Skin of body (tissue), 2 donors: ENCODE measurements around the gene LRRN4CL. TPM values are rescaled to one million over a fixed set of nuclear protein-coding genes. Genes with fewer than 3 reads are reported as not detected.
"Not testable (repeated sequence)": the region's sequence is repeated elsewhere in the genome, so short reads cannot be mapped to it uniquely, and the experiment has no call there.

Experiments
- DNase-seq: peaks from one replicate; lab custom pipeline; 2025; lab: John Stamatoyannopoulos, UW
- total RNA-seq: library from RNA; depleted of rRNA; stranded (reverse); fragments of >200 nt; gene quantifications from one replicate; pipeline ENCODE4 v1.2.3, GENCODE V29; 2014

The LRRN4CL gene
- total RNA-seq, 1 donor from 2014 or later = 12.7 TPM

- no peak for DNase-seq
Observed at GRCh38 chr11:62676698-62677097, 12.6 kb downstream of the LRRN4CL start.

DNA sequence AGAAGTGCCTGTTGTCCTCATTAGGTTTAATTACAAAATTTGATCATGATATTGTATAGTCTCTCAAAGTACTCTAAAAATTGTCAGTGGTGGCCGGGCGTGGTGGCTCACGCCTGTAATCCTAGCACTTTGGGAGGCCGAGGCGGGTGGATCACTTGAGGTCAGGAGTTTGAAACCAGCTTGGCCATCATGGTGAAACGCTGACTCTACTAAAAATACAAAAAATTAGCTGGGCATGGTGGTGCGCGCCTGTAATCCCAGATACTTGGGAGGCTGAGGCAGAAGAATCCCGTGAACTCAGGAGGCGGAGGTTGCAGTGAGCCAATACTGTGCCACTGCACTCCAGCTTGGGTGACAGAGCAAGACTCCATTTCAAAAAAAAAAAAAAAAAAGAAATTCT, 13.9 kb downstream of the LRRN4CL start:
- DNase-seq = not testable (repeated sequence)

- DNase-seq = no peak
Observed at GRCh38 chr11:62673196-62673525, 16.2 kb downstream of the LRRN4CL start.

DNA sequence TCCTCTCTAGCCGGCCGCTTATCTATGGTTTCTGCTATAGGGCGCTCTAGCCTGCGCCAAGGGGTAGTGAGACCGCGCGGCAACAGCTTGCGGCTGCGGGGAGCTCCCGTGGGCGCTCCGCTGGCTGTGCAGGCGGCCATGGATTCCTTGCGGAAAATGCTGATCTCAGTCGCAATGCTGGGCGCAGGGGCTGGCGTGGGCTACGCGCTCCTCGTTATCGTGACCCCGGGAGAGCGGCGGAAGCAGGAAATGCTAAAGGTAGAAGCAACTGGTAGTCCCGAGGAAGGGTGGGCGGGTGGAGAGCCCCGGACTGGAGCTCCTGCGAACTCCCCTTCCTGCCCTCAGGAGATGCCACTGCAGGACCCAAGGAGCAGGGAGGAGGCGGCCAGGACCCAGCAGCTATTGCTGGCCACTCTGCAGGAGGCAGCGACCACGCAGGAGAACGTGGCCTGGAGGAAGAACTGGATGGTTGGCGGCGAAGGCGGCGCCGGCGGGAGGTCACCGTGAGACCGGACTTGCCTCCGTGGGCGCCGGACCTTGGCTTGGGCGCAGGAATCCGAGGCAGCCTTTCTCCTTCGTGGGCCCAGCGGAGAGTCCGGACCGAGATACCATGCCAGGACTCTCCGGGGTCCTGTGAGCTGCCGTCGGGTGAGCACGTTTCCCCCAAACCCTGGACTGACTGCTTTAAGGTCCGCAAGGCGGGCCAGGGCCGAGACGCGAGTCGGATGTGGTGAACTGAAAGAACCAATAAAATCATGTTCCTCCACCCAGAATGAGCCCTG, 17.5 kb downstream of the LRRN4CL start, which contains the start of the genes LBHD1 and UQCC3:
LBHD1 (minus strand) TSS at position 660 of the 782 bp plus-strand sequence. CDS start 2,236 bp downstream, outside the sequence.
UQCC3 (plus strand) TSS at position 66 of the 782 bp plus-strand sequence; CDS start at position 139, 73 bp downstream.
- peak; percentile 58 for DNase-seq

DNA sequence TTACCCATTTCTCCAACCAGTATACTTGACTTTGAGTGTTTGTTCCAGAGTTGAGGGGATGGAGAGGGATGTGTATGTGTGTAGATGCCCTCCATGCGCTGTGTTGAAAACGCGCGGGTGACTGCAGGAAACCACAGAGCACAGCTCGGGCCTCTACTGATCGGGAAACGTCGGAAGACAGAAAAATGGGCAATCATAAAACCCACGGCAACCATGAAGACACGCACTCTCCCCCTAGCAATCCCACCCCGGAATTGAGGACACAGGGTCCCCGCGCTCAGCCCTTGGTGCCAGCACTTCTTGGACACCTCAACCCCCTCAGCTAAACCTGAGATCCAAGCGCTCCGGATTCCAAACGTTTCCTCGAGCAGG, 18.1 kb downstream of the LRRN4CL start:
- no peak for DNase-seq

- DNase-seq = no peak
Observed at GRCh38 chr11:62669420-62670161, 19.7 kb downstream of the LRRN4CL start.

- no peak for DNase-seq
Observed at GRCh38 chr11:62667460-62667859, 21.9 kb downstream of the LRRN4CL start.

DNA sequence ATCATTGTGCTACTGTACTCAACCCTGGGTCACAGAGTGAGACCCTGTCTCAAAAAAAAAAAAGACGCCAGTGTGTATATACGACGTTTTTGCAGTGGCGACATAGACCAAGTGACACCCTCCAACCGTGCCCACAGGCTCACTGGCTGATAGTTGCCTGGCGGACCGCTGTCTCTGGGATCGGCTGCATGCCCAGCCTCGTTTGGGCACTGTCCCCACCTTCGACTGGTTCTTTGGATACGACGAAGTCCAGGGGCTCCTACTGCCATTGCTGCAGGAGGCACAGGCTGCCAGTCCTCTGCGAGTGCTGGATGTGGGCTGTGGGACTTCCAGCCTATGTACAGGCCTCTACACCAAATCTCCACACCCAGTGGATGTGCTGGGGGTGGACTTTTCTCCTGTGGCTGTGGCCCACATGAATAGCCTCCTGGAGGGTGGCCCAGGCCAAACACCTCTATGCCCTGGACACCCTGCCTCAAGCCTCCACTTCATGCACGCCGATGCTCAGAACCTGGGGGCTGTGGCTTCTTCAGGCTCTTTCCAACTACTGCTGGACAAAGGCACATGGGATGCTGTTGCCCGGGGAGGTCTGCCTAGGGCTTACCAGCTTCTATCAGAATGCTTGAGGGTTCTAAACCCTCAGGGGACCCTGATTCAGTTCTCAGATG, 22.9 kb downstream of the LRRN4CL start:
- no peak for DNase-seq

- DNase-seq = no peak
Observed at GRCh38 chr11:62665599-62666258, 23.6 kb downstream of the LRRN4CL start.

- peak; percentile 94 for DNase-seq
Observed at GRCh38 chr11:62665075-62665598, 24.2 kb downstream of the LRRN4CL start, which contains the start of the genes C11orf98 and CSKMT. C11orf98 (minus strand) TSS chr11:62665210; CDS start chr11:62665169, 41 bp downstream. CSKMT (plus strand) TSS chr11:62665312; CDS start chr11:62665880, 568 bp downstream.

GRCh38 chr11:62664405-62665074, 24.8 kb downstream of the LRRN4CL start:
- no peak for DNase-seq

- DNase-seq = no peak
Observed at GRCh38 chr11:62656796-62657429, 32.4 kb downstream of the LRRN4CL start.

DNA sequence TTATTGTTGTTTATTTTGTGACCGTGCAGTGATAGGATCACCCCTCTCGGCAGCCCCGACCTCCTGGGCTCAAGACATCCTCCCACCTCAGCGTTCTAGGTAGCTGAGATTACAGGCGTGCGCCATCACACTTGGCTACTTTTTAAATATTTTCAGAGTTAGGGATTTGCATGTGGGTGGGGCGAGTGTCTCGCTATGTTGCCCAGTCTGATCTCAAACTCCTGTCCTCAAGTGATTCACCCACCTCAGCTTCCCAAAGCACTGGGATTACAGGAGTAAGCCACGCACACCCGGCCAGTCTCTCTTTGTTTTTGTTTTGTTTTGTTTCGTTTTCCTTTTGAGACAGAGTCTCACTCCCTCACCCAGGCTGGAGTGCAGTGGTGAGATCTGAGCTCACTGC, 35.0 kb downstream of the LRRN4CL start:
- DNase-seq = no peak

DNA sequence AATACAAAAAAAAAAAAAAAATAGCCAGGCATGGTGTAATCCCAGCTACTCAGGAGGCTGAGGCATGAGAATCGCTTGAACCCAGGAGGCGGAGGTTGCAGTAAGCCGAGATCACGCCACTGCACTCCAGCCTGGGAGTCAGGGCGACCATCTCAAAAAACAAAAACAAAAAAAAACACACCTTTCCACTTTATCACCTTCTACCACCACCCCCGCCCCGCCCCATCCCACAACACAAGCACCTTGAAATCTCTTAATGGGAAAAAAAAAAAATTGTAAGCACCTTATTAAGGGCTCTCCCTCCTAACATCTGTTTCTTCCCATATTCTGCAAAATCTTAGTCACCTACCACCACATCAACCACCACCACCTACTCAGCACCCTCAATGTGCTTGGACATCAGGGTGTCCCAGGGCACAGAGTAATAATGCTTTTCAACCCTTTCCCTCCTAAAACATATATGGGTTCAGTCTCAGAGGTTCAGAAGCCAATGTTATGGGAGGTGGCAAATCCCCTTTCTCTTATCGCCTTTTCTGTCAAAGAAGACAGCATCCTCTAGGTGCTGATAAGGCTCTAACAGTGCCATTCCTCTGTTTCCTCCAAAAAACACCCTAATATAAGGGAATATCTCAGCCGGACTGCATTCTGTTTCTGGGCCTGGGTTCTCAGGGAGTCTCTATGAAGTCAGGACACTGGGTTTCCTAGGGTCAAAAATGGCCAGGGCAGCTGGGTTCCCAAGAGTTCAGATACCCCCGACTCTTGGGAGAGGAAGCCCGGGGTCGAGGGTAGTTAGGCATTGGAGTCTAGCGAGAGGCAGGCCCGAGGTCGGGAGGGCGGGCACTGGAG, 36.9 kb downstream of the LRRN4CL start:
- no peak for DNase-seq

DNA sequence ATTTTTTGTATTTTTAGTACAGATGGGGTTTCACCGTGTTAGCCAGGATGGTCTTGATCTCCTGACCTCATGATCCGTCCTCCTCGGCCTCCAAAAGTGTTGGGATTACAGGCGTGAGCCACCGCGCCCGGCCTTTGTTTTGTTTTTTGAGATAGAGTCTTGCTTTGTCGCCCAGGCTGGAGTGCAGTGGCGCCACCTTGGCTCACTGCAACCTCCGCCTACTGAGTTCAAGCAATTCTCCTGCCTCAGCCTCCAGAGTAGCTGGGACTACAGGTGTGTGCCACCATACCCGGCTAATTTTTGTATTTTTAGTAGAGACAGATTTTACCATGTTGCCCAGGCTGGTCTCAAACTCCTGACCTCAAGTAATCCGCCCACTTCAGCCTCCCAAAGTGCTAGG, 39.0 kb downstream of the LRRN4CL start:
- not testable (repeated sequence) for DNase-seq

- no peak for DNase-seq
Observed at GRCh38 chr11:62649486-62649885, 39.8 kb downstream of the LRRN4CL start.

DNA sequence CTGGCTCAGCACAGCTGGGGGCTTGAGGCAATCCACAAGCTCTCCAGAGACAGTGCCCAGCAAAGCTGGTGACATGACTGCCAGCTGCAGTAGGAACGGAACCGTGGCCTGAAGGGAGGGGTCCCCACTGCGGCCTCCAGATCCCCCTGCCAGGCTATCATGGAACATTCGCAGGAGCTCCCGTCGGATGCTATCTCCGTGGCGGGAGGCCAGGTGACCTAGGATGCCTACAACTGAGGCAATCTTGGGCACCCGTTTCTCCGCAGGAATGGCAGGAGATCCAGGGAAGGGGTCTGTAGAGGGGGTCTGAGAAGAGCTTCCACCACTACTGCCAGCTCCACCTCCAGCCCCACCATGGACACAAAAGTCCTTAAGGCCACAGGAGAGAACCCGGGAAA, 40.4 kb downstream of the LRRN4CL start:
- no peak for DNase-seq

GRCh38 chr11:62648185-62648966, 41.0 kb downstream of the LRRN4CL start:
- no peak for DNase-seq
